RWPE1 (cell line): ENCODE measurements around the gene SLC7A7.
"Not testable (repeated sequence)": the region's sequence is repeated elsewhere in the genome, so short reads cannot be mapped to it uniquely, and the experiment has no call there.

Experiments used
- CTCF ChIA-PET: fragments of 350-600 bp; sonication (Branson Sonifier 250); formaldehyde crosslinking; extraction: SDS; loops from one replicate; lab custom pipeline; 2021; lab: Yijun Ruan, JAX
- POLR2A ChIA-PET: fragments of 400-600 bp; formaldehyde crosslinking; extraction: SDS; loops from one replicate; lab custom pipeline; 2020; ENCODE audit warnings: antibody characterized with exemption; ENCODE audit not compliant: low non-redundant PET; lab: Yijun Ruan, JAX
- DNase-seq: peaks from one replicate; pipeline ENCODE4 v3.0.0; 2012; ENCODE audit warnings: low spot score
- H3K27ac ChIP-seq: fragments of 450-650 bp; 2 replicates; pipeline ENCODE4 v1.5.1; 2017
- TF ChIP-seq, protein P1 (sequence below): fragments of 450-650 bp; conservative IDR thresholded peaks from 2 replicates; pipeline ENCODE4 v1.5.1; 2017; ENCODE audit warnings: low read depth, mild to moderate bottlenecking

Gene SLC7A7

GRCh38 chr14:22814941-22815713, at the start of gene SLC7A7:
Gene SLC7A7 (minus strand): TSS chr14:22815435. CDS start chr14:22813398, 2,037 bp downstream.
- TF ChIP-seq, protein P1, sequence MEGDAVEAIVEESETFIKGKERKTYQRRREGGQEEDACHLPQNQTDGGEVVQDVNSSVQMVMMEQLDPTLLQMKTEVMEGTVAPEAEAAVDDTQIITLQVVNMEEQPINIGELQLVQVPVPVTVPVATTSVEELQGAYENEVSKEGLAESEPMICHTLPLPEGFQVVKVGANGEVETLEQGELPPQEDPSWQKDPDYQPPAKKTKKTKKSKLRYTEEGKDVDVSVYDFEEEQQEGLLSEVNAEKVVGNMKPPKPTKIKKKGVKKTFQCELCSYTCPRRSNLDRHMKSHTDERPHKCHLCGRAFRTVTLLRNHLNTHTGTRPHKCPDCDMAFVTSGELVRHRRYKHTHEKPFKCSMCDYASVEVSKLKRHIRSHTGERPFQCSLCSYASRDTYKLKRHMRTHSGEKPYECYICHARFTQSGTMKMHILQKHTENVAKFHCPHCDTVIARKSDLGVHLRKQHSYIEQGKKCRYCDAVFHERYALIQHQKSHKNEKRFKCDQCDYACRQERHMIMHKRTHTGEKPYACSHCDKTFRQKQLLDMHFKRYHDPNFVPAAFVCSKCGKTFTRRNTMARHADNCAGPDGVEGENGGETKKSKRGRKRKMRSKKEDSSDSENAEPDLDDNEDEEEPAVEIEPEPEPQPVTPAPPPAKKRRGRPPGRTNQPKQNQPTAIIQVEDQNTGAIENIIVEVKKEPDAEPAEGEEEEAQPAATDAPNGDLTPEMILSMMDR: no peak
- ChIA-PET POLR2A (interaction anchor here (0.6 kb wide), 1 partner anchor 8 kb away, joined by 3 read pairs; no protein-coding TSS in a partner anchor), CTCF (interaction anchor here (1.0 to 1.5 kb wide), 2 partner anchors 8 to 38 kb away, joined by 3 to 6 read pairs; no protein-coding TSS in a partner anchor)
- no peak within 1 kb of the TSS for H3K27ac ChIP-seq
- no peak for DNase-seq

DNA sequence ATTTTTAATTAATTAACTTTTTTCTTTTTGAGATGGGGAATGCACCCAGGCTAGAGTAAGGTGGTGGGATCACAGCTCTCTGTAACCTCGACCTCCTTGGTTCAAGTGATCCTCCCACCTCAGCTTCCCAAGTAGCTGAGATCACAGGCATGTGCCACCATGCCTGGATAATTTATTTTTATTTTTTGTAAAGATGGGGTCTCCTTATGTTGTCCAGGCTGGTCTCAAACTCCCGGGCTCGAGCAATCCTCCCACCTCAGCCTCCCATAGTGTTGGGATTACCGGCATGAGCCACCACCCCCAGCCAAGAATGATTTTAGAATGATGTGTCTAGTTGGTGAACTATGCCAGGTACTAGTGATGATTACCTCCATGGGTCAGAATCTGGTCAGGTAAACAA, 49.7 kb upstream of the SLC7A7 start:
- TF ChIP-seq, protein P1: no peak
- POLR2A ChIA-PET: no interaction called here
- no peak for DNase-seq
- CTCF ChIA-PET: no interaction called here
- H3K27ac ChIP-seq: no peak overlapping the region

GRCh38 chr14:22861651-22862050, 46.4 kb upstream of the SLC7A7 start:
- no peak for DNase-seq
- ChIA-PET POLR2A (no interaction called here), CTCF (interaction anchor here (1.0 kb wide), 1 partner anchor 11 kb away, joined by 5 read pairs; no protein-coding TSS in a partner anchor)
- TF ChIP-seq, protein P1: no peak
- no peak overlapping the region for H3K27ac ChIP-seq

DNA sequence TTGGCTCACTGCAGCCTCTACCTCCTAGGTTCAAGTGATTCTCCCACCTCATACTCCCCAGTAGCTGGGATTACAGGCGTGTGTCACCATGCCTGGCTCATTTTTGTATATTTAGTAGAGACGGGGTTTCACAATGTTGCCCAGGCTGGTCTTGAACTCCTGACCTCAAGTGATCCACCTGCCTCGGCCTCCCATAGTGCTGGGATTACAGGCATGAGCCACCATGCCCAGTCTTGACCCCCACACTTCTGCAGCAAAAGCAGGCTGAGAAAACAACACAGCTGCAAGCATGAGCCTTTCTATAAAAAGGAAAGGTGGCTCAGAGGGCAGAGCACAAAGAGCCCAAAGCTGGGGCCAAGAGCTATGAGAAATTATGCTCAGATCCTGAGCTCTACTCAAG, 45.1 kb upstream of the SLC7A7 start:
- H3K27ac ChIP-seq, CTCF ChIA-PET, DNase-seq: not testable (repeated sequence)
- POLR2A ChIA-PET: interaction anchor here (0.6 kb wide), 1 partner anchor 21 kb away, joined by 4 read pairs; no protein-coding TSS in a partner anchor

- POLR2A ChIA-PET: no interaction called here
- no peak for DNase-seq
- H3K27ac ChIP-seq: no peak overlapping the region
- CTCF ChIA-PET: no interaction called here
- TF ChIP-seq, protein P1: no peak
Observed at GRCh38 chr14:22856428-22856827, 41.2 kb upstream of the SLC7A7 start.

DNA sequence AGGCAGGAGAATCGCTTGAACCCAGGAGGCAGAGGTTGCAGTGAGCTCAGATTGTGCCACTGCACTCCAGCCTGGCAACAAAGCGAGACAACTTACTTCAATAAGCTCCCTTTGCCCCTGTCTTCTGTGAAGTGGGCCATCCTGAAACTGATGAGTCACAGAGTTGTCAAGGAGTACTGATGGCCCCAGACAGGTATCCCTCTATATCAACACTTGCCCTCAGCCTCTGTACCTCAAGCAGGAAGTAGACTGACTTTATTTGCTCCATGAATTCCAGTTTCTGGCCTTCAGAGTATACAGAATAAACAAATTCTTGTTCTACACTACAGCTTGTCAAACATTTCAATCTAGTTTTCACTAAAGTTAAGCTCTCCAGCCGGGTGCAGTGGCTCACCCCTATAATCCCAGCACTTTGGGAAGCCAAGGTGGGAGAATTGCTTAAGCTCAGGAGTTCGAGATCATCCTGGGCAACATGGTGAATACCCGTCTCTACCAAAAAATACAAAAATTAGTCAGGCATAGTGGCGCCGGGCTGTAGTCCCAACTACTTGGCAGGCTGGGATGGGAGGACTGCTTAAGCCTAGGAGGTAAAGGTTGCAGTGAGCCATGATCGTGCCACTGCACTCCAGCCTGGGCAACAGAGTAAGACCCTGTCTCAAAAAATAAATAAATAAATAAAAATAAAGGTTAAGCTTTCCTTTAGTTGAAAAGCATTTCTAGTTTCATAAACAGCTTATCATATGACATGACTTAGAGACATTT, 39.9 kb upstream of the SLC7A7 start:
- no peak for DNase-seq
- TF ChIP-seq, protein P1: no peak
- CTCF ChIA-PET: interaction anchor here (0.9 to 1.9 kb wide), 5 partner anchors 18 to 203 kb away, joined by 5 to 11 read pairs (median 7); partner anchors contain the start of gene MRPL52
- H3K27ac ChIP-seq: no peak overlapping the region
- POLR2A ChIA-PET: no interaction called here

GRCh38 chr14:22854296-22854695, 39.1 kb upstream of the SLC7A7 start:
- POLR2A ChIA-PET: not testable (repeated sequence)
- CTCF ChIA-PET: interaction anchor here (0.9 to 2.2 kb wide), 8 partner anchors 17 to 202 kb away, joined by 4 to 37 read pairs (median 7); partner anchors contain the start of gene MRPL52

More at GRCh38 chr14:22854296-22854695, 39.1 kb upstream of the SLC7A7 start:
- DNase-seq, H3K27ac ChIP-seq: not testable (repeated sequence)
